ENCODE data around the gene TEX261. TPM values are rescaled to one million over a fixed set of nuclear protein-coding genes. Genes with fewer than 3 reads are reported as not detected.

TEX261 gene
- total RNA-seq, 1 donor from 2014 or later = 27.4 TPM

- no peak for DNase-seq (ENCODE audit: low spot score)
Observed at GRCh38 chr2:70937866-70938585, 56.6 kb downstream of the TEX261 start.

DNA sequence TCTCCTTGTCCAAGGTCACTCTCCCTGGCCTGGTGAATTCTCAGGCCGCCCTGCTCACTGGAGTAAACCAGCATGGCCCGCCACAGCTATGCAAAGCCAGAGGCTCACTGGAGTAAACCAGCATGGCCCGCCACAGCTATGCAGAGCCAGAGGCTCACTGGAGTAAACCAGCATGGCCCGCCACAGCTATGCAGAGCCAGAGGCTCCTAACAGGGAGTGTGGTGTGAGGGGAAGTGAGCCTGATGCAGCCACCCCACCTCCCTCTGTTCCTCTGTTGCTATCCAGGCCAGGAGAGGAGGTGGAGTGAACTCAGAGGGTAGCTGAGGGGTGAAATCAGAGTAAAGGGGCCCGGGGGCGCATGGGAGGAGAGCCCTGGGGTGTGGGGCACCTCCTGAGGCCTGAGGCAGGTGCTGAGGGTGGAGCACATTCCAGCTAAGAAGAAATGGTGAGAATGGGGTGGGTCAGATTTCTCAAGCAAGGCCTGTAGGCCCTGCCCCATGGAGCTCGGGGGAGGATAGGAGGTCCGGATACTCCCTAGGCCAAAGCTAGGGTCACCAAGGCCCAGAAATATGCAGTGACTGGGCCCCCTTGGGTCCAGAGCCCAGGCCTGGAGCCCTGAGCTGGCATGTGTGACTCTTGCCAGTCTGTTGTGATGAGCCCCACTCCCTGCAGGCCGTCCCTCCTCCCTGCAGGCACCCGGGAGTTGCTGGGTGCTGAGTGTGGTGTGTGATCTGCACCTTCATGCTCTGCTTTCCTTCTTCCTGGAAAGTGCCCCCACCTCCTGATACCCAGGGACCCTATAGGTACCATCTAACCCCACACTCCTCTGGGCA lies 57.5 kb downstream of the TEX261 start:
- no peak for DNase-seq (ENCODE audit: low spot score)

DNA sequence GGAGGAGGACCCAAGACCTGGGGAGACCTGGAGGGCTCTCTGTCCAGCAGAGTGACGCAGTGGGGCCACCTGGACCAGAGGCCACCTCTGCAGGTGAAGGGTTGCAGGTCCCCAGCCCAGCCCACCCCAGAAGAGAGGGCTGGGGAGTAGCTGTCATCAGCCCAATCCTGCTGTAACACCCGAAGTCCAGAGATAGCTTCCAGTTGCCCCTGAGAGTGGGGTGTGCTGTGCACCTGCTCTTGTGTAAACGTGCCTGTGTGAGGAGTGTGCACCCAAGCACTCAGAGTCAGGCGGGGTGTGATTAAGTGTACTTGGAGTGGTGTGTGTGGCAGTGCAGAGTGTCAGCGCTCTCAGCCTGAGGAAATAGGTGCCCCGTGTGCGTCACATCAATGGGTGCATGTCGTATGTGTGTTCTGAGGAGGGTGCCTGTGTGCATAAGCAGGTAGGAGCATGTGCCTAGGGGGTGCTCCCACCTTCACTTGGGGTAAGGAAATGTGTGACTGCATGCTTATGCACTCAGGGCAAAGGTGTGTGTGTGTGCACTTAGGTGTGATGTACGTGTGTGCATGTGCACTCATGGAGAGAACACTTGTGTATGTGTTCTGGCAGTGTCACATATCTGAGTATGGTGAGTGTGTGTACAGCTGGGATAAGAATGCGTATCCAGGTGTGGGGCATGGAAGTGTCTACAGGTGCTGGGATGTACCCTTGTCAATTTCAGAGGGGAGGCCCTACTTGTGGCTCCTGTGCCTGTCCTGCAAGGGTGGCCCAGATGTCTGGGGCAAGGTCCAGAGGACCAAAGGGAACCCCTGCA lies 58.3 kb downstream of the TEX261 start:
- DNase-seq (ENCODE audit: low spot score) = no peak

Other genes starting within 250 kb of the TEX261 start
- gene ADD2, start 226.7 kb downstream of the TEX261 start, total RNA-seq (ENCODE audit: insufficient read depth, low replicate concordance) = 3.4 TPM
- not detected for gene FIGLA, start 204.2 kb downstream of the TEX261 start, total RNA-seq (ENCODE audit: insufficient read depth, low replicate concordance)
- gene CLEC4F, start 174.3 kb downstream of the TEX261 start, total RNA-seq (ENCODE audit: insufficient read depth, low replicate concordance) = not detected
- 0.96 TPM for gene CD207, start 159.1 kb downstream of the TEX261 start, total RNA-seq (ENCODE audit: insufficient read depth, low replicate concordance)
- 0.72 TPM for gene VAX2, start 94.3 kb downstream of the TEX261 start, total RNA-seq (ENCODE audit: insufficient read depth, low replicate concordance)
- gene ATP6V1B1, start 59.0 kb downstream of the TEX261 start, total RNA-seq (ENCODE audit: insufficient read depth, low replicate concordance) = not detected
- gene ANKRD53, start 16.2 kb downstream of the TEX261 start, total RNA-seq (ENCODE audit: insufficient read depth, low replicate concordance) = not detected
- 56.3 TPM for gene NAGK, start 73.8 kb upstream of the TEX261 start, total RNA-seq (ENCODE audit: insufficient read depth, low replicate concordance)
- gene MCEE, start 135.4 kb upstream of the TEX261 start, total RNA-seq (ENCODE audit: insufficient read depth, low replicate concordance) = 13.7 TPM
- 29.9 TPM for gene MPHOSPH10, start 135.8 kb upstream of the TEX261 start, total RNA-seq (ENCODE audit: insufficient read depth, low replicate concordance)
- 6.3 TPM for gene PAIP2B, start 232.2 kb upstream of the TEX261 start, total RNA-seq (ENCODE audit: insufficient read depth, low replicate concordance)

Measured in umbilical cord (tissue), 2 donors.